Bronchial epithelial cell (primary cell): ENCODE measurements around the gene FMNL1. TPM values are rescaled to one million over a fixed set of nuclear protein-coding genes. Genes with fewer than 3 reads are reported as not detected.
A peak's percentile ranks its signal among the peaks of the same experiment; 100 is the strongest.

Experiments used
- DNase-seq: peaks from one replicate; pipeline ENCODE4 v3.0.0-alpha.2; 2010; ENCODE audit warnings: low read depth
- FAIRE-seq: peaks from 2 replicates; lab custom pipeline; 2011; peaks lifted over from hg19 to GRCh38; lab: Jason Lieb, UNC
- H3K27me3 ChIP-seq: 2 replicates; pipeline ENCODE4 v1.5.1; 2011; ENCODE audit warnings: low read length; ENCODE audit not compliant: control insufficient read depth, insufficient read depth
- H3K36me3 ChIP-seq: 2 replicates; pipeline ENCODE4 v1.5.1; 2011; ENCODE audit warnings: low read length; ENCODE audit not compliant: control insufficient read depth, insufficient read depth
- H3K4me3 ChIP-seq: 2 replicates; pipeline ENCODE4 v1.5.1; 2011; ENCODE audit warnings: mild to moderate bottlenecking, low read depth, low read length, control low read depth
- total RNA-seq: library from RNA; depleted of rRNA; stranded (reverse); fragments of >200 nt; gene quantifications from 2 replicates; pipeline ENCODE4 v1.2.1, GENCODE V29; 2014
- TF ChIP-seq, protein P1 (sequence below): IDR thresholded peaks from 2 replicates; pipeline ENCODE4 v1.5.1; 2011; ENCODE audit warnings: mild to moderate bottlenecking, moderate library complexity, low read length, control low read depth, inconsistent platforms; ENCODE audit not compliant: insufficient read depth, severe bottlenecking

Gene FMNL1
- total RNA-seq, 1 donor from 2014 or later = 0.53 TPM

DNA sequence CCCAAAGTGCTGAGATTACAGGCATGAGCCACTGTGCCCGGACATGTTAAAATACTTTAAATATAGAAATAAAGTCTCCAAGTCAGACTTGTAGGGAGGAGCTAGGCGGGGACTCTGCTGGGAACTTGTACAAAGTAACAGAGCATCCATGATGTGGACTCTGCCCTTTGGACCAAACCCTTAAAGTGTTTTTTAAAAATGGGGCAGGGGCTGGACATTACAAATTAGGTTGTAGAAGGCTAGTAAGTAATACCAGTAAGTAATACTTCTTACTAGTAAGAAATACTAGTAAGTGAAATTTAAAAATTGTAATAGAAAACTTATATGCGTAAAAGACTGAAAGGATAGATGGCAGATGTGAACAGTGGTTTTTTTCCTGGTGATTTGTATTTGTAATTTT lies 49.9 kb downstream of the FMNL1 start:
- H3K27me3 ChIP-seq = no peaks in the 10 kb centered on the region
- DNase-seq = no peak
- peaks cover 35% of the 10 kb centered on the region for H3K36me3 ChIP-seq
- FAIRE-seq = no peak
- H3K4me3 ChIP-seq = no peak overlapping the region
- TF ChIP-seq, protein P1, sequence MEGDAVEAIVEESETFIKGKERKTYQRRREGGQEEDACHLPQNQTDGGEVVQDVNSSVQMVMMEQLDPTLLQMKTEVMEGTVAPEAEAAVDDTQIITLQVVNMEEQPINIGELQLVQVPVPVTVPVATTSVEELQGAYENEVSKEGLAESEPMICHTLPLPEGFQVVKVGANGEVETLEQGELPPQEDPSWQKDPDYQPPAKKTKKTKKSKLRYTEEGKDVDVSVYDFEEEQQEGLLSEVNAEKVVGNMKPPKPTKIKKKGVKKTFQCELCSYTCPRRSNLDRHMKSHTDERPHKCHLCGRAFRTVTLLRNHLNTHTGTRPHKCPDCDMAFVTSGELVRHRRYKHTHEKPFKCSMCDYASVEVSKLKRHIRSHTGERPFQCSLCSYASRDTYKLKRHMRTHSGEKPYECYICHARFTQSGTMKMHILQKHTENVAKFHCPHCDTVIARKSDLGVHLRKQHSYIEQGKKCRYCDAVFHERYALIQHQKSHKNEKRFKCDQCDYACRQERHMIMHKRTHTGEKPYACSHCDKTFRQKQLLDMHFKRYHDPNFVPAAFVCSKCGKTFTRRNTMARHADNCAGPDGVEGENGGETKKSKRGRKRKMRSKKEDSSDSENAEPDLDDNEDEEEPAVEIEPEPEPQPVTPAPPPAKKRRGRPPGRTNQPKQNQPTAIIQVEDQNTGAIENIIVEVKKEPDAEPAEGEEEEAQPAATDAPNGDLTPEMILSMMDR = no peak

DNA sequence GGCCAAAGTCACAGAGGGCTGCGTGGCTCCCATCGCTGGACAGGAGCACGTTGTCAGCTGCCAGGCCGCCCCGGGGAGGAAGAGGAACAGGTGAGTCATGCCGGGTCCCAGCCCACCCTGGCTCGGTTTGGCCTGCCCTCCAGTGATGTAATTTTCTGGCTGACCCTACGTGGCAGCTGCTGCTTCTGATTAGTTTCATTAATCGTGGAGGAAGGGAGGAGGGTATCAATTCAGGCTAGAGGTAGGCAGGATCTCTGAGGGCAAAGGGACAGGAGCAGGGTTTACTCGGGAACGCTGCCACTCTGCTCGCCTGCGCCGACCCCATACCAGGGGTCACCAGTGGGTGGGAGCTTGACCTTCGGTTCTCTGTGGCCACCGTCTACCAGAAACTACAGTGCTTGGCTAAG lies 51.9 kb downstream of the FMNL1 start:
- no peak for DNase-seq
- FAIRE-seq = no peak
- Histone ChIP-seq H3K4me3 (no peak overlapping the region), H3K36me3 (peaks cover 31% of the 10 kb centered on the region), H3K27me3 (no peaks in the 10 kb centered on the region)
- TF ChIP-seq, protein P1 = no peak

DNA sequence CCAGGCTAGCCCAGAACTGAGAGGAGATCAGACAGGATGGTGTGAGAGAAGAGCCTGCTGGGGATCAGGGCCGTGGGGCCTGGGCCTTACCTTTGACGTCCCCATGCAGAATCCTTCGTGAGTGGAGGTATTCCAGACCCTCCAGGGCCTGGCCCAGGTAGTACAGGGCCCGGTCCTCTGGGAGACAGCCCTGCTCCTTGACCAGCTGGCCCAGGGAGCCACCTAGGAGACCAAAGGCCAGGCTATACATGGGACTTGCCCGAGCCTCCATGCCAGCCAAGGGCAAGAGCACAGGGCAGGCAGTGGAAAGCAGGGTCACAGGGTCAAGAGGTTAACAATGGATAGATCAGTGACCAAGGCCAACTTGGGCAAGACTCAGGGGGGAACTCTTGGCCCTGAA lies 52.3 kb downstream of the FMNL1 start:
- Histone ChIP-seq H3K4me3 (no peak overlapping the region), H3K27me3 (no peaks in the 10 kb centered on the region), H3K36me3 (peaks cover 29% of the 10 kb centered on the region)
- TF ChIP-seq, protein P1 = no peak
- no peak for FAIRE-seq
- no peak for DNase-seq

DNA sequence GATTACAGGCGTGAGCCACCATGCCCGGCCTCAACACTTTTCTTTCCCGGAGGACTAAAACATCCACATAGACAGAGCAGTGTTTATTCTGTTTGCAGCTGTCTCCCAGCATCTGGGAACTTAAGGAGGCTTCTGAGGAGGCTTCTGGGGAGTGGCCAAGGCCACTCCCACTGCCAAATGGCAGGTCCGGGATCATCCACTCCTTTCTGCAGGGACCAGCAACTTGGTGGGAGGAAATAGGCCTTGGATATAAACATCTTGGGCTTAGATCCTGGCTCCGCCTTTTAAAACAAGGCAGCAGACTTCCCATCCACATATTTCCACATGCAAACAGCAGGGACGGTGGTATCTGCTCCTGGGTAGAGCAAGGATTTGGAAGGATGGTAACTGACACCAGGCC lies 54.3 kb downstream of the FMNL1 start:
- peaks cover 17% of the 10 kb centered on the region for H3K36me3 ChIP-seq
- no peak for FAIRE-seq
- H3K27me3 ChIP-seq = no peaks in the 10 kb centered on the region
- no peak for DNase-seq
- no peak overlapping the region for H3K4me3 ChIP-seq
- TF ChIP-seq, protein P1 = no peak

DNA sequence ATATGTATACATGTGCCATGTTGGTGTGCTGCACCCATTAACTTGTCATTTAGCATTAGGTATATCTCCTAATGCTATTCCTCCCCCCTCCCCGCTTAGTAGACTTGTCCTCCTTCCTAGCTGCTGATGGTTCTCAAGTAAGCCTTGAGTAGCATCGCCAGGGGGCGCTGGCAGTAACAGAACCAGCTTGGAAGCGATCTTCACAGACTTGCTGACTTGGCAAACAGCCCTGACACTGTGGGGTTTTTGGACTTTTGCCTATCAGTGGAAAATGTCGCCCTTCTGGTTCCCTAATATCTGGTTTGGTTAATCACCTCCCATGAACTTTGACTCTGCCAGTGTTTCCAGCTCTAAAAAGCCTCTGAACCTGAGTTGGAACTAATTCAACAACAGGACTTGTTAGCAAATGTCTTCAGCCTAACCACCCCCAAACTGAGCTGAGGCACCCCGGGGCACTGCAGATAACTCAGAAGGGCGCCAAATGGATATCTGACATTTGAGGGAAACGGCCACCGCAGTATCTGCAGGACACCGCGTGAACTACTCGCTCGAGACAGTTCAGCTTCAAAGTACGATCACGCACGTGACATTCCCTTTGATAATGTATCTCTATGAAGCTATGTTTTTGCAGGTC lies 55.6 kb downstream of the FMNL1 start:
- Histone ChIP-seq H3K36me3 (peaks cover 16% of the 10 kb centered on the region), H3K4me3 (no peak overlapping the region), H3K27me3 (no peaks in the 10 kb centered on the region)
- TF ChIP-seq, protein P1 = peak; percentile 79
- no peak for FAIRE-seq
- peak; percentile 83 for DNase-seq

DNA sequence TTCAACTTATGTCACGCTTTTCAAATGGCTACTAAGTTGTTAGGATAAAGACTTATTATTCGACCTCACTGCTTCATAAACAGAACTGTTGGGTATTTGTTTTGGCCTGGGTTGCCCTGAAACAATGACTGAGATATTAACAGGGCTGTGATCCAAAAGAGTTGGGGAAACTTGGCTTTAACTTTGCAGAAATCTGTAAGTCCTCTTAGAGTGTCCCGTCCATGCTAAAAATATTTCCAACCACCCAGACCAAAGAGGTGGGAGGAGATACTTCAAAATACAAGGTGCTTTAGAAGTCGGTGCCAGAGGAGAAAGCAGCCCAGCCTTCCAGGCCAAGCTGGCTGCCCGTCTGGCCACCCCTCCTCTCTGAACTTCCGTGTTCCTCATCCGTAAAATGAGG lies 56.3 kb downstream of the FMNL1 start:
- FAIRE-seq = no peak
- peaks cover 20% of the 10 kb centered on the region for H3K36me3 ChIP-seq

More for the DNA sequence above, 56.3 kb downstream of the FMNL1 start:
- no peaks in the 10 kb centered on the region for H3K27me3 ChIP-seq
- TF ChIP-seq, protein P1 = no peak
- DNase-seq = no peak
- no peak overlapping the region for H3K4me3 ChIP-seq
